Heart right ventricle (tissue), 16 donors: Measurements from ENCODE around the gene NFATC1. TPM values are rescaled to one million over a fixed set of nuclear protein-coding genes. Genes with fewer than 3 reads are reported as not detected.

Source experiments
- ATAC-seq, 8 donors: fragments of 200-7000 bp; cut with Tn5 transposase; one replicate each; pipeline ENCODE4 v1.9.1; 2020; ENCODE audit warnings: mild to moderate bottlenecking in 8 of 8, moderate library complexity in 8 of 8, moderate number of reproducible peaks in 1 of 8
- DNase-seq, 2 donors: peaks; one replicate each; pipeline ENCODE4 v3.0.0-alpha.2; 2020
- H3K27ac ChIP-seq, 10 donors: fragments of 200-600 bp; sonication (generic) in 2 of 10; one replicate each; pipeline versions ENCODE4 v1.5.0 to v1.8.0; 2020 to 2022; ENCODE audit warnings: mild to moderate bottlenecking in 3 of 10
- H3K27me3 ChIP-seq, 7 donors: fragments of 200-600 bp; one replicate each; pipeline ENCODE4 v1.8.0; 2021 to 2022; ENCODE audit warnings: mild to moderate bottlenecking in 2 of 7
- H3K36me3 ChIP-seq, 9 donors: fragments of 200-600 bp; sonication (generic) in 1 of 9; one replicate each; pipeline versions ENCODE4 v1.5.0 to v1.8.0; 2020 to 2022; ENCODE audit warnings: mild to moderate bottlenecking in 2 of 9
- H3K4me1 ChIP-seq, 9 donors: fragments of 200-600 bp; sonication (generic) in 1 of 9; one replicate each; pipeline versions ENCODE4 v1.5.0 to v1.8.0; 2020 to 2022; ENCODE audit warnings: mild to moderate bottlenecking in 4 of 9
- H3K4me3 ChIP-seq, 10 donors: fragments of 200-600 bp; sonication (generic) in 2 of 10; one replicate each; pipeline versions ENCODE4 v1.5.0 to v1.8.0; 2020 to 2022; ENCODE audit warnings: mild to moderate bottlenecking in 7 of 10, moderate library complexity in 2 of 10
- H3K9me3 ChIP-seq, 11 donors: fragments of 200-600 bp in 10 of 11; sonication (generic) in 2 of 11; one replicate each; pipeline versions ENCODE4 v1.5.0 to v1.8.0; 2013 to 2022; ENCODE audit warnings: mild to moderate bottlenecking in 2 of 11, control low read depth in 1 of 11, moderate library complexity in 1 of 11
- CTCF ChIP-seq, 9 donors: fragments of 200-600 bp; sonication (generic) in 2 of 9; IDR thresholded peaks; one replicate each; pipeline versions ENCODE4 v1.5.0 to v1.8.0; 2021 to 2022; ENCODE audit warnings: antibody characterized with exemption in 9 of 9, mild to moderate bottlenecking in 5 of 9, moderate library complexity in 1 of 9
- WGBS, 2 donors: extraction: QIAGEN DNeasy Blood & Tissue Kit; methylation state at CpG; one replicate each; pipeline ENCODE4 v1.1.7; 2013; ENCODE audit warnings: inconsistent platforms in 1 of 2; 5-methylcytosine and 5-hydroxymethylcytosine counted together
- intact Hi-C, 10 donors: fragments of 100-400 bp; cut with DNase I; formaldehyde crosslinking; loops; one replicate each; pipeline versions ENCODE4 v1.11.1 to v1.14.2; 2022
- polyA plus RNA-seq, 2 donors: library from polyadenylated mRNA; stranded (reverse); fragments of 200-250 nt; gene quantifications; one replicate each; pipeline ENCODE4 v1.2.3, GENCODE V29; 2013
- total RNA-seq, 10 donors: library from RNA; stranded (reverse); fragmentation: NEBNext Ultra II Directional in 3 of 10; extraction: Animal tissue kit (Norgen Biotek cat#: 25700) in 3 of 10; gene quantifications; one replicate each; pipeline versions ENCODE4 v1.2.1 to v1.2.4, GENCODE V29; 2021 to 2023
- donor health status: Arrhythmogenic right ventricular cardiomyopathy.
- donor health status: ischemic (EF 13 %, LVEDD 7.1; RV severe dilation, severe dysfunction).
- donor health status: healthy with polysubstance abuse.
- donor health status: DM: no; HTN: yes; CAD: no.
- donor health status: DM: no; HTN: no; CAD: no.
- donor health status: ischemic (EF 25% LVEDD 6.9; RV normal size, moderate dysfunction).
- donor health status: ischemic (EF 25% LVEDD 5.7; RV mildly dilated, moderate dysfunction).
- donor health status: healthy.
- donor health status: DM: yes; HTN: yes; CAD: no.
- donor health status: Ischemic cardiomyopathy.
- donor health status: ischemic (EF 35%, LVEDD 5.7; RV mildly dilated, moderate dysfunction).
- donor health status: nonischemic (EF 11% LVEDD 7.7; RV severe dilation, severe dysfunction).
- donor health status: DM: yes; HTN: yes; CAD: no.
- donor health status: PGD.
- donor health status: ischemic (EF 29% LVEDD 5.4; RV normal size, mild dysfunction).
- donor health status: nonischemic (EF 23%, LVEDD 6.1; RV moderate dilation, normal function).

Gene NFATC1
- total and polyA plus RNA-seq, 12 donors = 6.3 to 23.8 (median 18.6) TPM

- Histone ChIP-seq H3K27ac (no peak overlapping the region), H3K27me3 (no peaks in the 10 kb centered on the region), H3K4me1 (peaks cover 0 to 19% (median 6%) of the 10 kb centered on the region in 9 donors), H3K4me3 (no peak overlapping the region), H3K9me3 (peaks cover 0 to 9% (median 1%) of the 10 kb centered on the region in 11 donors), H3K36me3 (peaks cover 0 to 37% (median 0%) of the 10 kb centered on the region in 9 donors)
- DNase-seq = no peak
- TF ChIP-seq CTCF (IDR thresholded peaks at IDR 0.05) = no peak
- intact Hi-C loops = no loop called here
- no peak for ATAC-seq
- 97 to 98% methylated on average over 61 to 65 of the region's 65 CpGs for WGBS, 2 donors
Measured at GRCh38 chr18:79493211-79493800, 97.6 kb downstream of the NFATC1 start.

- Histone ChIP-seq H3K27me3 (no peaks in the 10 kb centered on the region), H3K36me3 (peaks cover 0 to 35% (median 0%) of the 10 kb centered on the region in 9 donors), H3K4me3 (no peak overlapping the region), H3K9me3 (peaks cover 0 to 14% (median 6%) of the 10 kb centered on the region in 11 donors), H3K4me1 (peaks cover 0 to 19% (median 6%) of the 10 kb centered on the region in 9 donors), H3K27ac (no peak overlapping the region)
- TF ChIP-seq CTCF (IDR thresholded peaks at IDR 0.05) = no peak
- intact Hi-C loops = no loop called here
- 96 to 98% methylated on average over 41 of the region's 41 CpGs for WGBS, 2 donors
- no peak for ATAC-seq
- DNase-seq = no peak
Measured at GRCh38 chr18:79493801-79494211, 98.1 kb downstream of the NFATC1 start.

- H3K9me3 ChIP-seq = peaks cover 0 to 25% (median 11%) of the 10 kb centered on the region in 11 donors
- no peak overlapping the region for H3K27ac ChIP-seq
- no peak for TF ChIP-seq CTCF (IDR thresholded peaks at IDR 0.05)
- H3K4me1 ChIP-seq = peaks cover 0 to 19% (median 6%) of the 10 kb centered on the region in 9 donors
- H3K4me3 ChIP-seq = no peak overlapping the region
- DNase-seq (no peak), ATAC-seq (no peak)
- peaks cover 0 to 41% (median 0%) of the 10 kb centered on the region in 9 donors for H3K36me3 ChIP-seq
- H3K27me3 ChIP-seq = no peaks in the 10 kb centered on the region
- intact Hi-C loops = no loop called here
- 96% methylated on average over 16 of the region's 16 CpGs for WGBS, 2 donors
Measured at GRCh38 chr18:79494936-79495335, 99.2 kb downstream of the NFATC1 start.

GRCh38 chr18:79495591-79496071 is 99.9 kb downstream of the NFATC1 start:
- ATAC-seq (no peak), DNase-seq (no peak)
- 96% methylated on average over 37 of the region's 37 CpGs for WGBS, 2 donors
- no peak overlapping the region for H3K4me3 ChIP-seq
- peaks cover 0 to 32% (median 11%) of the 10 kb centered on the region in 11 donors for H3K9me3 ChIP-seq
- H3K36me3 ChIP-seq = peaks cover 0 to 41% (median 0%) of the 10 kb centered on the region in 9 donors
- no peak for TF ChIP-seq CTCF (IDR thresholded peaks at IDR 0.05)
- H3K27ac ChIP-seq = no peak overlapping the region
- peaks cover 0 to 19% (median 6%) of the 10 kb centered on the region in 9 donors for H3K4me1 ChIP-seq
- H3K27me3 ChIP-seq = no peaks in the 10 kb centered on the region
- intact Hi-C loops = no loop called here
